EL (cell line): Measurements from ENCODE around the gene MMP26.

ENCODE experiments used
- DNase-seq: peaks from one replicate; pipeline ENCODE4 v3.0.0-alpha.2; 2016

The MMP26 gene

GRCh38 chr11:4727171-4727570, 22.6 kb downstream of the MMP26 start:
- DNase-seq, result no peak

- no peak for DNase-seq
Measured at GRCh38 chr11:4740735-4741134, 36.2 kb downstream of the MMP26 start.

DNA sequence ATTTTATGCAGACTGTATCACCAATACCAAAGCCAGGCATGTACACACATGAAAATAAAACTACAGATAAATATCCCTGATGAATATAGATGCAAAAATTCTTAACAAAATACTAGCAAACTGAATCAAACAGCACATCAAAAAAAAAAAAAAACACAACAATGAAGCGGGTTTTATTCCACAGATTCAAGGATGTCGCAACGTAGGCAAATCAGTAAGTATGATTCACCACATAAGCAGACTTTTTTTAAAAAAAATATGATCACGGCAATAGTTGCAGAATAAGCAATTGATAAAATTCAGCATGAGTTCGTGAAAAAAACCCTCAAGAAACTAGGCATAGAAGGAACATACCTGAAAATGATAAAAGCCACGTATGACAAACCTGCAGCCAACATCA, 43.9 kb downstream of the MMP26 start:
- DNase-seq, result no peak

- no peak for DNase-seq
Measured at GRCh38 chr11:4751201-4751600, 46.6 kb downstream of the MMP26 start.
